HG02885 (cell line): ENCODE results near the gene YWHAG.
A peak's percentile ranks its signal among the peaks of the same experiment; 100 is the strongest.
"Not testable (repeated sequence)": the region's sequence is repeated elsewhere in the genome, so short reads cannot be mapped to it uniquely, and the experiment has no call there.

Experiments
- ATAC-seq: cut with Tn5 transposase; IDR thresholded peaks from one replicate; pipeline ENCODE4 v1.9.1; 2021; ENCODE audit warnings: mild to moderate bottlenecking; ENCODE audit not compliant: unreplicated experiment, poor library complexity

Gene YWHAG

DNA sequence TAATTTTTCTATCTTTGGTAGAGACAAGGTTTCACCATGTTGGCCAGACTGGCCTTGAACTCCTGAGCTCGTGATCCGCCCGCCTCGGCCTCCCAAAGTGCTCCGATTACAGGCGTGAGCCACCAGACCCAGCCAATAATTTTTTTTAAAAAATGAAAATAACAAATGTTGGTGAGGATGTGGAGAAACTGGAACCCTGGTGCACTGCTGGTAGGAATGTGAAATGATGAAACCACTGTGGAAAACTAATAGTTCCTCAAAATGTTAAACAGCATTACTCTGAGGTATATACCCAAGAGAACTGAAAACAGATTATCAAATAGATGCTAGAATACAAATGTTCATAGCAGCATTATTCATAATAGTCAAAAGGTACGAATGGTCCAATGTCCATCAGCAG, 23.0 kb upstream of the YWHAG start:
- ATAC-seq, result no peak

DNA sequence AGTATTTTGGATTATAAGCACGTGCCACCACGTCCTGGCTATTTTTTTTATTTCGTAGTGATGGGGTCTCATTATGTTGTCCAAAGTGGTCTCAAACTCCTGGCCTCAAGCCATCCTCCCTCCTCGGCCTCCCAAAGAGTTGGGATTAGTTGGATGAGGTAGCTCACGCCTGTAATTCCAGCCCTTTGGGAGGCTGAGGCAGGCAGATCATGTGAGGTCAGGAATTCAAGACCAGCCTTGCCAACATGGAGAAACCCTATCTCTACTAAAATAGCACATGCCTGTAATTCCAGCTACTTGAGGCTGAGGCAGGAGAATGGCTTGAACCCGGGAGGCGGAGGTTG, 21.8 kb upstream of the YWHAG start:
- no peak for ATAC-seq

DNA sequence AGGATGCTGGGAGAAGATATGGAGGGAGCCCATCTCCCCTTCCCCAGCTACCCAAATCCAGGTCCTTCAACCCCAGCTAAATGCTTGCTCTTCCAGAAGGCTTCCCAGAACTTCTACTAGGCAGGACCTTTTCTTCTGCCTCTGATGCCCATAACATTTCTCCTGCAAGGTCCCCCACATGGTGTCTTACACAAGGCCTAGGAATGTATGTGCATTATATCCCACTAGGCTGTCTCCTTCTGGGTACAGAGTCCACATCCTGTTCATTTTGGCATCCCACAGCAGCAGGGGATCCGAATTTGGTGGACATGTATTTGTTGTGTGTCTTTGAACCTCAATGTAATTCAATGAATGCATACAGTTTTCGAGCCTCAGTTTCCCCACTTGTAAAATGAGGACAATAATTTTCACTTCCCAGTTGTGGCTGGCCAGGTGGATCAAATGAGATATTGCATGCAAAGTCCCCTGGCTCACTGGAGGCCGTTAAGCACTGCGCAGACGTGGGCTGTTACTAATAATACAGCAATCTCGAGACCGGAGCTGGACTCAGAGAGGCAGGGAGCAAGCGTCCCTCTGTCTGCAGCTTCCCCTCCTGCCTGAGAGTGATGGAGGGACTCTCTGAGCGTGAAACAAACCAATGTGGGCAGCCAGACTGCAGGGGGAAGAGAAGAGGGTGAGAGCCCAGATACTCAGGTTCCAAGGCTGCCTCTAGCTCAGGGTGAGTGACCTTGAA, 18.6 kb upstream of the YWHAG start:
- no peak for ATAC-seq

DNA sequence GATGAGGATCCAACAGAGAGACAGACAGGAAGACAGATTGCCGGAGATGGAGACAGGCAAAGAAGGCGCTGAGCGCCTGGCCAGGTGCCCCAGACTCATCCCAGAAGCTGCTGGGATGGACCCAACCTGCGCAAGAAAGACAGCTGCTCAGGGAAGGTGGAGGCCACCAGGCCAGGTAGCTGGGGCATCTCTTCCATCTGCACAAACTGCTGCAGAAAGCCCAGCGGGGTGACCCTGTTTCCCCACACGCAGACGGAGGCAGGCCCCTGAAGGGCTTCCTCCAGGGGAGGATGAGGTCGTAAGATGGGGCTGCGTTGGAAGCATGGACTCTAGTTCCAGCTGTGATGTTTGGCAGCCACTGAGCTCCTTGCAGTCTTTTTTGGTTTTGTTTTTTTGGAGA, 16.5 kb upstream of the YWHAG start:
- no peak for ATAC-seq

DNA sequence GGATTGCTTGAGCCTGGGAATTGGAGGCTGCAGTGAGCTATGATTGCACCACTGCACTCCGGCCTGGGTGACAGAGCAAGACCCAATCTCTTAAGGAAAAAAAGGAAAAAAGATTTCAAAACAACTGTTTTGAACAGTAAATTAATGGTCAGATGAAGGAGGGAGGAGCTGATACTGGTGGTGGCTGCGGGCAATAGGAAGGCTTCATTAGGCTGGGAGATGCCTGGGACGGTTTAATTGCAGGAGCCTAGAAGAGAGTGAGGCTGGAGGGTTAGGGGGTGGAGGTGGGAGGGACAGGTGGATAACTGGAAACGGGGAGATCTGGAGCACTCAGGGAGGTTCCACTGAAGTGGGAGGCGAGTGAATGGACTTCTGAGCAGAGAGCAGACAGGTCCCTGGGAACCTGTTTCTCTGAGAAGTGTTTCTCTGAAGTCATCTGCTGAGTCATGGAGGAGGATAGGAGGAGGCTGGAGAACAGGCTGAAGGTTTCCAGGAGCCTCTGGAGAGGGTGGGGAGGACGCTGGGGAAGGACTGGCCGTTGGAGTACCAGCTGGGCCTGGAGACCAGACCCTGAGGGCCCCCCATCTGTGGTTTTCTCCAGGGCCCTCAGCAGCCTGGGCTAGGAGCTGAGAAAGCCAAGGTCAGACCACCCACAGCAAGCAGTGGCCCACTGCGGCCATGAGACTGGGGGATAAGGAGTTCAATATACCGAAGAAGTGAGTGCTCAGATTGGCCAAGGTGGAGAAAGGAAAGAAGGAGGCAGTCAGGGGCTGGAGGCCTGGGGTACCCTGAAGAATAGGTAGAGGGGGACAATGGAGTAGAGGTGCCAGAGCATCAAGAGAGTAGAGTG, 14.4 kb upstream of the YWHAG start:
- no peak for ATAC-seq

DNA sequence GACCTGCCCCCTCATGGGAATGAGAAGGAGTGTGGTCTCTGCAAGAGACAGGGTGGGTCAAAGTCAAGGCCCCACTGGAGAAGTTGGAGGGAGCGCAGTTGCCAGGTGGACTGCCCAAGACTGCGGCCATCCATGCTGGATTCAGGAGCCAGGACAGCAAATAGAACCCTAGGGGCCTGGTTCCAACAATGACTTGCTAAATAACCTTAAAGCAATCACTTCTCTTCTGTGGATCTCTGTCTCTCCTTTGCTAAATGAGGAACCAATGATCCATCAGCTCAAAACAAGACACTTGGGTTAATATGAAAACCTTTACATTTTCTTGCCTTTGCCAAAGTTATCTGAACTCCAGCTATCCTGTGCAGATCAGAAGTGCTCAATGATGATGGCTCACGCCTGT, 12.6 kb upstream of the YWHAG start:
- no peak for ATAC-seq

DNA sequence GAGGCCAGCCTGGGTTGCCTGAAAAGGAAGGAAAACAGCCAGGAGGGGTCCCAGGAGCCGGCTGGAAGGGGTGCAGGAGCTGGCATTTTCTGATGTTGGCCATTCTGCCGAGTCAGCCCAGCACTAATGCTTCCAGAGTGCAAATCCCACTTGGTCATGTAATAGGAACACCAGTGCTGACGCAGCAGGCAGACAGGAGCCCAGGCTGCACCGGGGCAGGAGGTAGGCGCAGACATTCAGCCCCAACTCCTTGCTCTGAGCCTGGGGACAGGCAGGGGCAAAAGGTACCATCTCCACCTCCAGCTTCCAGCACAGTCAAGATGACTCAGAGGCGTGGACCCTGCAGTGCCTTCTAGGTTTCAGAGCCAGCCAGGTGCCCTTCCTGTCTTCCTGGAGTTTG, 10.2 kb upstream of the YWHAG start:
- ATAC-seq, result no peak

DNA sequence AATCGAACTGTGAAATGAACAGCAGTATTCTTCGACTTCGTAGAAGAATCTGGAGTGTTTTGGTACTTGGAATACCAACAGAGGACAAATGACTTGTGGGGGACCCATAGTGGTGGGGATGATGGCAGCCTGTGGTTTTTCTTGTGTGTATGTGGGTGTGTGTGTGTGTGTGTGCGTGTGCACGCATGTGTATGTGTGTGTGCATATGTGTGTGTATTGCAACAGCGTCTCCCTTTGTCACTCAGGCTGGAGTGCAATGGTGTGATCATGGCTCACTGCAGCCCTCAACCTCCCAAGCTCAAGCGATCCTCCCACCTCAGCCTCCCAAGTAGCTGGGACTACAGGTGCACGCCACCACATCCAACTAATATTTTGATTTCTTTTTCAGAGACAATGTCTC, 9.4 kb upstream of the YWHAG start:
- no peak for ATAC-seq

DNA sequence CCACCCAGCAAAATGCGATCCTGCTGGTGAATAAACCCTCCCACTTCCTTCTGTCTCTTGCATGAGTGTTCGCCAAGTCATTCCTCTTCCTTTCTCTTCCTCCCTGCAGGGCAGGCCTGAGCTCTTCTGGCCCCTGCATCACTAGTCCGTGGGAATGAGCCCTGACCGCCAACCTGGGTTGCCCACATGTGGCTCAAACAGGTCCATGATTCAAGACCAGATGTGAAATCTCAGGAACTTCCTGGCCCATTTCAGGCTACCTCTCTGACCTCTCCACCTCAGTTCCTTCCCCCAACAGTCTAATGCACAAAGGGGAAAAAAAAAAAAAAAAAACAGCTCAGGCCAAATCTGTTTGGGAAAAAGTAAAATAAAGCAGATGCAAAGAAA, 5.4 kb upstream of the YWHAG start:
- no peak for ATAC-seq

DNA sequence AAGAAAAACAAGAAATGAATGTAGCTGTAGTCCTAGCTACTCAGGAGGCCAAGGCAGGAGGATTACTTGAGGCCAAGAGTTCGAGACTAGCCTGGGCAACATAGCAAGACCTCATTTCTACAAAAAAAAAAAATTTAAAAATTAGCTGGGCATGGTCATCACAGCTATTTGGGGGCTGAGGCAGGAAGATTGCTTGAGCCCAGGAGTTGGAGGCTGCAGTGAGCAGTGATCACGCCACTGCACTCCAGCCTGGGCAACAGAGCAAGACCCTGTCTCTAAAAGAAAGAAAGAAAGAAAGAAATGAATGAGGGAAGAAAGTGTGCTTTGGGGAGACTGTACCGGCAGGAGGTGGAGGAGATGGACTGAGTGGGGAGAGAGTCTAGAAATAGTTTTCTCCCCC, 5.0 kb upstream of the YWHAG start:
- ATAC-seq, result not testable (repeated sequence)

DNA sequence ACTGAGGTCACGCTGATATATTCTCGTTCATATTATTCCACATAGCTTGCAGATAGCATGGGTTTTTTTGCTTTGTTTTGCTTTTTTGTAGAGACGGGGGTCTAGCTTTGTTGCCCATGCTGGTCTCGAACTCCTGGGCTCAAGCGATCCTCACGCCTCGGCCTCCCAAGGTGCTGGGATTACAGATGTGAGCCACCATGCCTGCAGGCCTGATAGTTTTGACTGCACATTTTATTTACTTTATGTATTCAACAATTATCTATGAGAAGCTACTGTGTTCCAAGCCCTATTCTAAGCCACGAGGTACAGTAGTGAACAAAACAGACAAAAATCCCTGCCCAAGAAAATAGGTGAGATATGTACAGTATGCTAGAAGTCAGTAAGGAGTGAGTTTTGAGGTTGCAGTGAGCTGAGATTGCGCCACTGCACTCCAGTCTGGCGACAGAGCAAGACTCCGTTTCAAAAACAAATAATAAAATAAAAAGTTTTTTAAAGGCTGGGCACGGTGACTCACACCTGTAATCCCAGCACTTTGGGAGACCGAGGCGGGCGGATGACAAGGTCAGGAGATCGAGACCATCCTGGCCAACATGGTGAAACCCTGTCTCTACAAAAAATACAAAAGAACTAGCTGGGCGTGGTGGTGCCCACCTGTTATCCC, 1.3 kb upstream of the YWHAG start:
- ATAC-seq, result no peak

DNA sequence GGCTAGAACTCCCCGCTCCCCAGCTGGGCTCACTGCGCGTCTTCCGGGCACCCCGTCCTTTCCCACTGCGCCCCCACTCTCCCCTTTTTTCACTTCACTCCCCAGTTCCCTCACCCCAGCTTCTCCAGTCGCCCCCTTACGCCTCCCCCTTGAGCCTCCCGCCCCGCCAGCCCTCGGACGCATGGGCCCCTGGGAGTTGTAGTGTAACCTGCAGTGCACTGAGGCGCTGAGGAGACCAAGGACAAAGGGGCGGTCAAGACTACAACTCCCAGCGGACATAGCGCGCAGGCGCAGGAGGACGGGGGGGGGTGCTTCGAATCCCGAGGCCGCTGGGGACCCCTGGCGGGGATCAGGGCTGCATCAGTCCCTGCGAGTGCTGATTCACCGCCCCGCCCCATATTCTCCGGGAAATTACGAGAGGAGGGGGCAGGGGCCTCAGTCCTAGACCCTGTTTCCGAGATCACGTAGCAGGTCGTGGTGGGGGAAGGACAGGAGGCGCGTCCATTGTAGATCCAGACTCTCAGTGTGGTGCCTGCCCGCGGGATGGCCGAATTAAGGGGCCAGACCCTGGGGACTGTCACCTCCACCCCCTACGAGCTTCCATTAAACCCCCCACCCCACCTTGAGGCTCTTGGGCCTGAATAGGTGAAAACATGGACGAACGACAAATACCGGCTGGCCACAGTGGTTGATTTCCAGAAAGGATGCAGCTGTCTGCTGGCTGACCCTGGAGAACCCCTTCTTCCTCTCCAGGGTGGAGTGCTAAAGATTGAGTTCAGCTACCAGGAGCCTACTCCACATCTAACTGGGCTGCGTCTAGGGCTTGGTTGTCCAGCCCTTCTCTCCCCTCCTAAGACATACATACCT, 553 bp upstream of the YWHAG start:
- ATAC-seq, result peak; percentile 92

DNA sequence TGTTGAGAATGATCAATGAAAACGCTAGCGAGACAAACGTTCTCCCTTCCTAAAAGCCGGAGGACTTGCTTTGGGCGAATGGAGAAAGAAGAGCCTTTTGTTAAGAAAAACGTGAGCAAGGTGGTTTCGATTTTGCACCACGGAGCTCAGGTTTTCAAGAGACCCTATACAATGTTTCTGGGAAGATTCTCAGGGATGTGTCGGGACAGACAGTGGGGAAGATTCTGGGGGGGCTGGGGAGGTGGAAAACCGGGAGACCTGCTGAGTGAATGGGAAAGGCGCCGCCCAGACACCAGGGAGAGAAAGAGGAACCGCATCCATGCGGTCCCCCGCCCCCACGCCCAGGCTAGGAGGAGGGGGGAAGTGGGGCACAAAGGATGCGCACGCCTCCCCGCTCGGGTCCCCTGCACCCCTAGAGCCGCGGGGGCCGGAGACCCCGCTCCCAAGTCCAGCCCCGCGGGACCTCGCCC, 745 bp downstream of the YWHAG start:
- ATAC-seq, result peak; percentile 26

DNA sequence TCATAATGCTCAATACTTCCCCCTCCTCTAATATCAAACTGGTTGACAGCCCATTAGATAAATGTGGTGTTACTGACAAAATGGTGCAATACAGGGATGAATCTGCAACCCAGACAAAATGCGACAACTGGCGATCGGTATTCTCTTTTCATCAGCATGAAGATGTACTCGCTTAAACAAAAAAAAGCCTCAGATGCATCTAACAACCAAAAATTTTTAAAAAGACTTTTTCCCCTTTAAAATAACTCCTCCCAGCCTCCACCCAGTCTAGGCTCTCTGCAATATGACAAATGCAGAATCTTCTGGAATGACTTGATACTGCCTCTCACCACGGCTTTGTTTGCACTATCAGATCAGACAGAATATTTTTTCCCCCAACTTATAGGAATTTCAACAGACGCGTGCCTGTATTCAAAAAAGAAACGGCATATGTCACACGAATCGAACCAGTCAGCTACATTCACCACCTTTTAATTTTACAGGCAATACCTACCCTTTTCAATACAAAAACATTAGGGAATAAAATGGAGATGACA, 1.2 kb downstream of the YWHAG start:
- no peak for ATAC-seq

DNA sequence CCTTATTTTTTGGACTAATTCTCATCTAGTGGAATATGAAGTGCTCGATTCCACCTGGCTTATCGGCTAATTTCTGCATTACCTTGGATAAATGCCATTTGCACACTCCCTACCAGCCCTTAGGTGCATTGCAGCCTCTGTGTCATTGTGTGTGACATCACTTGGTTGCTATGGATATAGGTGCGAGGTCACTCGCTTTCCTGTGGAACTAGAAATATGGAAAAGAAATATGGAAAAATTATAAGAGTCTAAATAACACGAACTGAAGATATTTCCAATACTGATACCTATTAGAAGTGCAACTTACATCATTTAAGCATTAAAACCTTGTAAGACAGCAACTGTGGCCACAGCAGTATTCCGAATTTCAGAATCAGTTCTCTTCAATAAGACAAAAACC, 2.0 kb downstream of the YWHAG start:
- ATAC-seq, result no peak

DNA sequence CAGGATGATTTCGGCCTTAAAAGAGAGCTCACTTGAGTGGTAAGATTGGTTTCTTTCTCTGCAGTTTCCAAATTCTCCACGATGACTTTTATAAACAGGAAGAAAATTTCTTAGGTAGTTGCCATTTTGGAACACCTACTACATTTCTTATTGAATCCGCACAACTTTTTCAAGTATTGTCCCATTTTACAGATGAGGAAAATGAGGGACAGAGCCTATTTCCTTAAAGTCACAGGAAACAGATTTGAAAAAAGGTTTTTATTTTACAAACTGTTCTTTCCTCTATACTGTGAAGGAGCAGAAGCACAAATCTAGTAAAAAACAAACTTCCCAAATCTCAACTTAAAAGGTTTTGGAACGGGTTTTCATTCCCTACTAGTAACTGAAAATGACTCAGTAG, 2.7 kb downstream of the YWHAG start:
- no peak for ATAC-seq

DNA sequence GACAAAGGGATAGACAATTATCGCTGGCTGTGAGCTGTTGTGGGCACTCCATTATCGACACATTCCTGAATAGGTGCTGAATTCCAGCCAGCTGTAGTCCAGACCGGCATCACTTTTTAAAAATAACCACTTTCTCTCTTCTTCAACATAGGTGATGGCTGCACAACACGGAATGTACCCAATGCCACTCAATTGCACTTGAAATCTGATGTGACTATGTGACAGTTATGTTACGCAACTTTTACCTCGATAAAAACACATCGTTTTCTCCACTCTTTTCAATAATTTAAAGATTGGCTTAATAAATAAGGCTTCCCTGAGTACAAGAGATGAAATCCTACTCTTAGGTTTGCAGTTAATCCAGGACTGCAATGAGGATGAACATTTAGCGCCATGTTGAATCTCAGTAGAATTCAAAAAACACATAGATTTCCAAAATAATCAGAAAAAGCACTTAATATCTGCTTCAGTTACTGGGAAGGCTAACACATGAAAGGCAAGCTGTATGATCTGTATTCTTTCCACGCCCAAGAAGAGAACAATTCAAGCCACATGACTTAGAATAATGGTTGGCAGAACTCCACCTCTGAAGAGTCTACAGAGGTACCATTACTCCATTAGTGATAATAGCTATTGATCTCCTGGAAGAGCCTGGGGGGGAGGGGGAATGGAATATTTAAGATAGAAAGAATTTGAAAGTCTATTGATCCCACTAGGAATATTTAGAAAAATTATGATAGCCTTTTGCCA, 3.6 kb downstream of the YWHAG start:
- no peak for ATAC-seq

DNA sequence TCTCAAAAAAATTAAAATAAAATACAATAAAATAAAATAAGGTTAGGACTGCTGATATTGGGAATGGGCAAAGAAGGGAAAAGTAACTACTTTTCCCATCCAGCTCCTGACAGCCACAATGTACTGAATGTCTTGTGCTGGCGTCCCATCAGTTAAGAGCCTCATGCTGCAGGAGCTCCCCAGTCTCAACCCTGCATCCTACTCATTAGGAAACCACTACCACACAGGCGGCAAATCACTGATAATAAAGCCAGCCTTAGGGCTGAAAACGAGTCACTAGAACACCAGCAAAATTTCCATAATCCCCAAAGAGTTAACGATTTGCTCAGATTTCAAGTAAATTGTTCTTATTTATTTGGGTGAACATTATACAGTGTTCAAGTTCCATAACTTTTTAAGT, 4.3 kb downstream of the YWHAG start:
- ATAC-seq, result no peak

DNA sequence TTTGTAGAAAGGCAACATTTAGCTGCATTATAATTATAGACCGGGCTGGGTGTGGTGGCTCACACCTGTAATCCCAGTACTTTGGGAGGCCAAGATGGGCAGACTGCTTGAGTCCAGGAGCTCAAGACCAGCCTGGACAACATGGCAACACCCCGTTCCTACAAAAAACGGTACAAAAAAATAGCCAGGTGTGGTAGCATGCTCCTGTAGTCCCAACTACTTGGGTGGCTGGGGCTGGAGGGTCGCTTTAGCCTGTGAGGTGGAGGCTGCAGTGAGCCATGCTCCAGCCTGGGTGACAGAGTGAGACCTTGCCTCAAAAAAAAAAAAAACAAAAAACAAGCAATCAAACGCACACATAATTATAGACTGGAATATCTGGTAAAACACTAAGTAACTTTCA, 5.0 kb downstream of the YWHAG start:
- ATAC-seq, result no peak

DNA sequence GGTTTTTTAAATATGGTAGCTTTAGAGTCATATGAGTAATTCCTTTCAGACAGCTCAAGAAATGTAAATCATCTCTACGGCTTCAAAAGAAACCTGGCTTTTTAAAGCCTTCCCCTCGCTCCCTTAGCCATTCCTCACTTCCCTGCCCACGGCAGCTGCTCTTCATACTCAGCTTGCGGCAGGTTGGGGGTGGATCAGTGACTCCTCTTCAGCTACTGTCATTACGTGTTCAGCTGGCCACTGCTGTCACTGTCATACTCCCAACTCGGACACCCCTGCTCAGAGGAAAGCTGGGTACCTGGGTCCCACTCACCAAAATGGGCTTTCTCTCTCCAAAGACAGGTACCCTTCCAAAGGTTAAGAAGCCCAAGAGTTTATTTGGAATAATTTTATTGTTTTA, 6.6 kb downstream of the YWHAG start:
- ATAC-seq, result no peak
